Ascending aorta (tissue), 2 donors: ENCODE measurements around the gene SH2D3A. TPM values are rescaled to one million over a fixed set of nuclear protein-coding genes. Genes with fewer than 3 reads are reported as not detected.
"Not testable (repeated sequence)": the region's sequence is repeated elsewhere in the genome, so short reads cannot be mapped to it uniquely, and the experiment has no call there.

Source experiments
- DNase-seq, 2 donors: peaks; one replicate each; pipeline ENCODE4 v3.0.0-alpha.2; 2019; ENCODE audit warnings: low spot score in 2 of 2
- H3K27ac ChIP-seq, 2 donors: fragments of 200-600 bp; sonication (generic); one replicate each; pipeline ENCODE4 v1.5.1; 2016 to 2017; ENCODE audit warnings: mild to moderate bottlenecking in 1 of 2
- H3K27me3 ChIP-seq: fragments of 200-600 bp; sonication (generic); one replicate; pipeline ENCODE4 v1.5.1; 2017
- H3K36me3 ChIP-seq, 2 donors: fragments of 200-600 bp; sonication (generic); one replicate each; pipeline ENCODE4 v1.5.1; 2016
- H3K4me1 ChIP-seq, 2 donors: fragments of 200-600 bp; sonication (generic); one replicate each; pipeline ENCODE4 v1.5.1; 2016 to 2017; ENCODE audit warnings: mild to moderate bottlenecking in 1 of 2
- H3K4me3 ChIP-seq, 2 donors: fragments of 200-600 bp; sonication (generic); one replicate each; pipeline ENCODE4 v1.5.1; 2016 to 2017; ENCODE audit warnings: mild to moderate bottlenecking in 1 of 2
- H3K9me3 ChIP-seq, 2 donors: fragments of 200-600 bp; sonication (generic); one replicate each; pipeline ENCODE4 v1.5.1; 2016
- CTCF ChIP-seq, 3 experiments: fragments of 200-600 bp in 2 of 3; fragments of 450-650 bp in 1 of 3; sonication (generic) in 2 of 3; IDR thresholded peaks; one replicate each; pipeline ENCODE4 v1.5.1; 2016 to 2019; ENCODE audit warnings: antibody characterized with exemption in 3 of 3, mild to moderate bottlenecking in 1 of 3, moderate library complexity in 1 of 3
- intact Hi-C: fragments of 100-400 bp; cut with DNase I; formaldehyde crosslinking; loops from one replicate; pipeline ENCODE4 v1.15.1; 2023
- total RNA-seq: library from RNA; depleted of rRNA; stranded (reverse); fragments of >200 nt; gene quantifications from one replicate; pipeline ENCODE4 v1.1.0, GENCODE V29; 2016

Gene SH2D3A
- total RNA-seq, 1 donor from 2014 or later, result not detected

- Histone ChIP-seq H3K27ac (no peak overlapping the region), H3K27me3 (no peaks in the 10 kb centered on the region), H3K36me3 (no peaks in the 10 kb centered on the region), H3K4me3 (no peak overlapping the region), H3K9me3 (no peaks in the 10 kb centered on the region), H3K4me1 (peaks cover 0 to 5% of the 10 kb centered on the region in 2 donors)
- no peak for DNase-seq
- intact Hi-C loops, result no loop called here
- TF ChIP-seq CTCF (IDR thresholded peaks at IDR 0.05), result peak in 1 of 3 experiments; percentile 31
Observed at GRCh38 chr19:6769006-6769619, 1.9 kb upstream of the SH2D3A start.

GRCh38 chr19:6768236-6768785 is 1.1 kb upstream of the SH2D3A start:
- Histone ChIP-seq H3K27me3 (no peaks in the 10 kb centered on the region), H3K9me3 (no peaks in the 10 kb centered on the region), H3K4me3 (no peak overlapping the region), H3K36me3 (no peaks in the 10 kb centered on the region), H3K4me1 (peaks cover 0 to 5% of the 10 kb centered on the region in 2 donors), H3K27ac (no peak overlapping the region)
- DNase-seq, result no peak
- TF ChIP-seq CTCF (IDR thresholded peaks at IDR 0.05), result no peak
- intact Hi-C loops, result no loop called here

DNA sequence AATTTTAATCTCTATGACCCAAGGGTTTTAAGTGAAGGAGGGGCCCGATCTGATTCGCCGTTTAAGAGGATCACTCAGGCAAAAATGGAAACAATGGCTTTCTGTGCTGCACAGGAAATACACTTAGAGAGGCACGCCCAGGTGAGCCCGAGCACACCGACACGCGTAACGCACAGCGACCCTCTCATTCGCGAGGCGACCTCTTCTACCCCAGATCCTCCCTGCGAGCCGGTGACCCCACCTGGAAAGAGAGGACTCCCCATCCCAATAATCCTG is 216 bp downstream of the SH2D3A start:
- H3K36me3 ChIP-seq, result no peaks in the 10 kb centered on the region
- TF ChIP-seq CTCF (IDR thresholded peaks at IDR 0.05), result no peak
- H3K9me3 ChIP-seq, result no peaks in the 10 kb centered on the region
- intact Hi-C loops, result no loop called here
- H3K27ac ChIP-seq, result no peak overlapping the region
- peak overlapping the region; percentile 27 to 43 for H3K4me3 ChIP-seq
- peaks cover 0 to 5% of the 10 kb centered on the region in 2 donors for H3K4me1 ChIP-seq
- DNase-seq, result no peak
- H3K27me3 ChIP-seq, result no peaks in the 10 kb centered on the region

GRCh38 chr19:6766357-6767080 is 716 bp downstream of the SH2D3A start:
- peaks cover 0 to 5% of the 10 kb centered on the region in 2 donors for H3K4me1 ChIP-seq
- no peak overlapping the region for H3K4me3 ChIP-seq
- no peak for TF ChIP-seq CTCF (IDR thresholded peaks at IDR 0.05)
- intact Hi-C loops, result no loop called here
- no peaks in the 10 kb centered on the region for H3K27me3 ChIP-seq
- H3K27ac ChIP-seq, result no peak overlapping the region
- no peaks in the 10 kb centered on the region for H3K9me3 ChIP-seq
- H3K36me3 ChIP-seq, result no peaks in the 10 kb centered on the region
- DNase-seq, result no peak

DNA sequence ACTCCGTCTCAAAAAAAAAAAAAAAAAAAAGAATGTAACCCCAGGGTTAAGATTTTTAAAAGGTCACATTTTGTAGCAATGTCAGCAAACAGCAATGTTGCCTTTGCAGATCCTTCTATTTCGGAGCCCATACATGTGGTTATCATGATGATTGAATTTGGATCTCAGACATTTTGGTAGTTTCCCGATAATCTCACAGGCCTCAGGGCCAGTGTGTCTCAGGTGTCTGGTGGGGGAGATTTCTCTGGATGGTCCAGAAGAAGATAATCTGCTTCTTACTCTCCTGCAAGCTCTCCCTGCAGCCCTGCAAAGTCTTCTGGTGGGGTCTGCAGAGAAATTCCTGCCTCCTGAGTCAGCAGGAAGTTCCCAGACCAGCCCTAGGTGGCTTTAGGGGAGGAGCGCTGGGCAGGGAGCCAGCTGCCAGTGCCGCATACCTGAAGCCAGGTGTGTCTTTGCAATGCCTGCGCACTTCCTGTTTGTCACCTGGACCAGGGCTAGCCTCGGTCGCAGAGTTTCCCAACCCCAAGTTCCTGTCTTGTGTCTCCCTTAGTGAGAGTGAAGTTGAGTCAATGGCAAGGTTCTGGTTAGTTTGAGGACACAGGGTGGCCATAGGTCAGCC is 1.4 kb downstream of the SH2D3A start:
- no peak for DNase-seq
- no peaks in the 10 kb centered on the region for H3K9me3 ChIP-seq
- peaks cover 0 to 5% of the 10 kb centered on the region in 2 donors for H3K4me1 ChIP-seq
- H3K4me3 ChIP-seq, result no peak overlapping the region
- intact Hi-C loops, result no loop called here
- no peaks in the 10 kb centered on the region for H3K27me3 ChIP-seq
- TF ChIP-seq CTCF (IDR thresholded peaks at IDR 0.05), result no peak
- no peaks in the 10 kb centered on the region for H3K36me3 ChIP-seq
- H3K27ac ChIP-seq, result no peak overlapping the region

DNA sequence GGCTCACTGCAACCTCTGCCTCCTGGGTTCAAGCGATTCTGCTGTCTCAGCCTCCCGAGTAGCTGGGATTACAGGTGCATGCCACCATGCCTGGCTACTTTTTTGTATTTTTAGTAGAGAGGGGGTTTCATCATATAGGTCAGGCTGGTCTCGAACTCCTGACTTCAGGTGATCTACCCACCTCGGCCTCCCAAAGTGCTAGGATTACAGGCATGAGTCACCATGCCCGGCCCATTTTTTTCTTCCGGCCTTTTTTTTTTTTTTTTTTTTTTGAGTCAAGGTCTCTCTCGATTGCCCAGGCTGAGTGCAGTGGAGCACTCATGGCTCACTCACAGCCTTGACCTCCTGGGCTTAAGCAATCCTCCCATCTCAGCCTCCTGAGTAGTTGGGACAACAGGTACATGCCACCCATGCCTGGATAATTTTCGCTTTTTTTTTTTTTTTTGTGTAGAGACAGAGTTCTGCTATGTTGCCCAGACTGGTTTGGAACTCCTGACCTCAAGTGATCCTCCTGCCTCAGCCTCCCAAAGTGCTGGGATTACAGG is 4.9 kb downstream of the SH2D3A start:
- H3K4me1 ChIP-seq, H3K4me3 ChIP-seq, DNase-seq, intact Hi-C loops, H3K9me3 ChIP-seq, H3K36me3 ChIP-seq, H3K27ac ChIP-seq, H3K27me3 ChIP-seq: not testable (repeated sequence)
